ENCODE data around the gene PCSK9. TPM values are rescaled to one million over a fixed set of nuclear protein-coding genes. Genes with fewer than 3 reads are reported as not detected.

Gene PCSK9
- total RNA-seq, 1 donor from 2014 or later, result 1.1 TPM

GRCh38 chr1:55067914-55068313, 28.6 kb downstream of the PCSK9 start:
- TF ChIP-seq CTCF (conservative IDR thresholded peaks at IDR 0.05; ENCODE audit: low read depth, low read length), result no peak
- no peak overlapping the region for H3K4me3 ChIP-seq (ENCODE audit: low read depth, low read length)
- DNase-seq (ENCODE audit: low read depth), result no peak

- H3K4me3 ChIP-seq (ENCODE audit: low read depth, low read length), result no peak overlapping the region
- no peak for TF ChIP-seq CTCF (conservative IDR thresholded peaks at IDR 0.05; ENCODE audit: low read depth, low read length)
- DNase-seq (ENCODE audit: low read depth), result no peak
Observed at GRCh38 chr1:55068638-55069037, 29.3 kb downstream of the PCSK9 start.

DNA sequence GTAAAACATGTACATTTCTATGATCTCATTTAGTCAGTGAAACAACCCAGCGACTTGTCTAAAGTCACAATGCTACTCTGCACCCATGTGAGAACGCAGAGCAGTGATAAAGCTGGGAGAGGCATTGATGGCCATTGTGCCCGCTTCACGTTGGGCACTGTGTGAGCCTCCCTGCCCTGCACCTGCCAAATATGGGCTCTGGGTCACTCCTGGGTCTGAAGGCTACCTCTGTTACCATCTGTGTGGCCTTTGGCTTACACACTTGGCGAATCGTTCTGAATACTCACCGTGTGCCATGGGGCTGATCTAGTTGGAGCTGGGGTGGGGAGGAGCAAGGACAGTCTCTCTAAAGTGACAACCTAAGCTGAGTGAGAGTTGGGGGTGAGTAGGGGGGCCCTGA, 29.9 kb downstream of the PCSK9 start:
- TF ChIP-seq CTCF (conservative IDR thresholded peaks at IDR 0.05; ENCODE audit: low read depth, low read length), result no peak
- DNase-seq (ENCODE audit: low read depth), result no peak
- H3K4me3 ChIP-seq (ENCODE audit: low read depth, low read length), result no peak overlapping the region

GRCh38 chr1:55070293-55071164, 31.2 kb downstream of the PCSK9 start:
- no peak for DNase-seq (ENCODE audit: low read depth)
- no peak for TF ChIP-seq CTCF (conservative IDR thresholded peaks at IDR 0.05; ENCODE audit: low read depth, low read length)
- H3K4me3 ChIP-seq (ENCODE audit: low read depth, low read length), result no peak overlapping the region

- DNase-seq (ENCODE audit: low read depth), result peak; percentile 13
- TF ChIP-seq CTCF (conservative IDR thresholded peaks at IDR 0.05; ENCODE audit: low read depth, low read length), result peak; percentile 53
- H3K4me3 ChIP-seq (ENCODE audit: low read depth, low read length), result no peak overlapping the region
Observed at GRCh38 chr1:55071477-55071876, 32.1 kb downstream of the PCSK9 start.

DNA sequence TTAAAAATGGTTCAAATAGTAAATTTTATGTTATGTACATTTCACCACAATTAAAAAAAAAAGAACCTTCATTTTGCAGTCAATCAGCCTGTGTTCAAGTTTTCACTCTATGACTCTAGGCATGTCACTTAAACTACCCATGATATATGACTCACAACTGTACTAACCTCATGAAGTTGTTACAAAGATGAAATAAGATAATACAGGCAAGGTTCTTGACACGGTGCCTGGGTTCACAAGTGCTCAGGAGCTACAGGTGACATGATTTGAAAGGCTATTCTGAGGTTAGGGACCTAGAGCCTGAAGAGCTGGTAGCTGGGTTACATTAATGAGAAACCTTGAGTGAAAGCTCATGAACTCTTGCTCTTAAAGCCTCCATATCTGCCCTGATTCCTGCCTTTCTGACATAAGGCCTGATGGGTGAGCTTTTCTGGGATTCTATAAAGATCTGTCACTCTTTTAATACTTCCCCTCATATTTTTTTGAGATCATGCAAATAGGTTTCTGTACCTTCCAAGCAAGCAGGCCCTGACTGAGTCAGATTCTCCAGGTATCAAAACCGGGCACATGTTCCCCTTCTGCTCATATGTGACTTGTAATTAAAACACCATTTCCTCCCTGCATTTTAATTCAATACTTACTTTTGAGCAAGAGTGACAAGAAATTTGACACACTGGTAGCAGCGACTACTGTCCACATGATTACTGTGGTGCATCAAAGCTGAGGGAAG, 34.0 kb downstream of the PCSK9 start:
- DNase-seq (ENCODE audit: low read depth), result no peak
- no peak for TF ChIP-seq CTCF (conservative IDR thresholded peaks at IDR 0.05; ENCODE audit: low read depth, low read length)
- no peak overlapping the region for H3K4me3 ChIP-seq (ENCODE audit: low read depth, low read length)
